ENCODE data around the gene KLHL3. TPM values are rescaled to one million over a fixed set of nuclear protein-coding genes. Genes with fewer than 3 reads are reported as not detected.

Gene KLHL3
- total RNA-seq, 4 donors from 2014 or later: 22.5 to 35.7 (median 27.5) TPM

DNA sequence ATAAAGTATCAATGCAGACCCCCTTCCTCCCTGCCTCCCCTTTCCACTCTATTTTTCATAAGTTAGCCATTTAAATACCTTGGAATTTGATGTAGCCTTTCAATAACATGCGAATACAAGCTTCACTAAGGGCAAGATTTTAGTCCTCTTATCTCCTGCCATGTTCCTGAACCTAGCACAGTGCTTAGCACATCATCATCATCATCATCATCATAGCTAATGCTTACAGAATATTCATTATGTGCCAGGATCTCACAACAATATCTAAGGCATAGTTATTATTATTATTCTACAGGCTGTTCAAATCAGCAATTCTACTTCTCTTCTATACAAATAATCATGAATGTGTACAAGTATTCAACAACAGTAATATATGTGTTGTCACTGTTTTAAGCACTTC, 20.4 kb downstream of the KLHL3 start:
- 96 to 100% methylated on average over 1 of the region's 1 CpG for WGBS, 2 donors

DNA sequence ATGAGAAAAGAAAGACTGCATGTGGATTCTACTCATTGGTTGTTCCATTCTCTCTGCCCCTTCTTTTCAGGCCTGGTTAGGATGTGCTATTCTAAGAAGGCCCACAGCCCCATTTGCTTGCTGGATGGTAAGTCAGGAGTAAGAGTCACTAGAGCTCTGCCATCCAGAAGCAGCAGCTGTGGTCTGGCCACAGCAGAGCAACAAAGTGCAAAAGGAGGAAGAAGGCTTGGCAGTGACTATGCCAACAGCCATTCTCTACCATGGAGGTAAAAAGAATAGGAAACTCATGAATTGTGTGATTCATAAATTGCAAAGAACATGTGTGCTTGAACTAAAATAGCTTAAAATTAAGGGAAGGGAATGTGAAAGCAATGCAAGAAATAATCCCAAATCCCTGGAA, 20.9 kb downstream of the KLHL3 start:
- no peak for DNase-seq (ENCODE audit: low spot score in 2 of 2)
- no peaks in the 10 kb centered on the region for H3K4me1 ChIP-seq
- peaks cover 0 to 17% (median 1%) of the 10 kb centered on the region in 4 donors for H3K9me3 ChIP-seq
- H3K27ac ChIP-seq: no peak overlapping the region
- no peaks in the 10 kb centered on the region for H3K27me3 ChIP-seq
- H3K4me3 ChIP-seq: no peak overlapping the region
- peaks cover 0 to 21% (median 0%) of the 10 kb centered on the region in 3 donors for H3K36me3 ChIP-seq
- no peak for TF ChIP-seq POLR2A (IDR thresholded peaks at IDR 0.05)
- TF ChIP-seq, protein P1, sequence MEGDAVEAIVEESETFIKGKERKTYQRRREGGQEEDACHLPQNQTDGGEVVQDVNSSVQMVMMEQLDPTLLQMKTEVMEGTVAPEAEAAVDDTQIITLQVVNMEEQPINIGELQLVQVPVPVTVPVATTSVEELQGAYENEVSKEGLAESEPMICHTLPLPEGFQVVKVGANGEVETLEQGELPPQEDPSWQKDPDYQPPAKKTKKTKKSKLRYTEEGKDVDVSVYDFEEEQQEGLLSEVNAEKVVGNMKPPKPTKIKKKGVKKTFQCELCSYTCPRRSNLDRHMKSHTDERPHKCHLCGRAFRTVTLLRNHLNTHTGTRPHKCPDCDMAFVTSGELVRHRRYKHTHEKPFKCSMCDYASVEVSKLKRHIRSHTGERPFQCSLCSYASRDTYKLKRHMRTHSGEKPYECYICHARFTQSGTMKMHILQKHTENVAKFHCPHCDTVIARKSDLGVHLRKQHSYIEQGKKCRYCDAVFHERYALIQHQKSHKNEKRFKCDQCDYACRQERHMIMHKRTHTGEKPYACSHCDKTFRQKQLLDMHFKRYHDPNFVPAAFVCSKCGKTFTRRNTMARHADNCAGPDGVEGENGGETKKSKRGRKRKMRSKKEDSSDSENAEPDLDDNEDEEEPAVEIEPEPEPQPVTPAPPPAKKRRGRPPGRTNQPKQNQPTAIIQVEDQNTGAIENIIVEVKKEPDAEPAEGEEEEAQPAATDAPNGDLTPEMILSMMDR (IDR thresholded peaks at IDR 0.05): no peak
- no peak for TF ChIP-seq EP300 (IDR thresholded peaks at IDR 0.05)

More for the DNA sequence above, 20.4 kb downstream of the KLHL3 start:
- no peaks in the 10 kb centered on the region for H3K4me1 ChIP-seq
- peaks cover 0 to 17% (median 1%) of the 10 kb centered on the region in 4 donors for H3K9me3 ChIP-seq
- peaks cover 0 to 26% (median 0%) of the 10 kb centered on the region in 3 donors for H3K36me3 ChIP-seq
- H3K27me3 ChIP-seq: no peaks in the 10 kb centered on the region
- no peak for DNase-seq (ENCODE audit: low spot score in 2 of 2)
- no peak for TF ChIP-seq POLR2A (IDR thresholded peaks at IDR 0.05)
- TF ChIP-seq, protein P1 (IDR thresholded peaks at IDR 0.05): no peak
- no peak for TF ChIP-seq EP300 (IDR thresholded peaks at IDR 0.05)
- H3K4me3 ChIP-seq: no peak overlapping the region
- H3K27ac ChIP-seq: no peak overlapping the region

DNA sequence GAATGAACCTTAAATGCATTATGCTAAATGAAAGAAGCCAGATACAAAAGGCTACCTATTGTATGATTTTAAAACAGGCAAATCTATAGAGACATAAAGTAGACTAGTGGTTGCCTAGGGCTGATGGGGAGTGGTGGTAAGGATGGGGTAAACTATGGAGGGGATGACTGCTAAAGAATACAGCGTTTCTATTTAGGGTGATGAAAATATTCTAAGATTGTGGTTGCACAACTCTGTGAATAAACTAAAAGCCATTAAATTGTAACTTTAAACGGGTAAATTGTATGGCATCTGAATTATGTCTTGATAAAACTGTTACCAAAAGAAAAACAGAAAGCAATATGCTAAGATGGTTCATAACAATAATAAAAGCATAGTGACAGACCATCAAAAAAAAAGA, 21.4 kb downstream of the KLHL3 start:
- no peaks in the 10 kb centered on the region for H3K27me3 ChIP-seq
- WGBS, 2 donors: 81 to 82% methylated on average over 2 of the region's 2 CpGs
- no peak for DNase-seq (ENCODE audit: low spot score in 2 of 2)
- no peaks in the 10 kb centered on the region for H3K4me1 ChIP-seq
- TF ChIP-seq EP300 (IDR thresholded peaks at IDR 0.05): no peak
- no peak for TF ChIP-seq POLR2A (IDR thresholded peaks at IDR 0.05)
- TF ChIP-seq, protein P1 (IDR thresholded peaks at IDR 0.05): no peak
- no peak overlapping the region for H3K27ac ChIP-seq
- H3K36me3 ChIP-seq: peaks cover 0 to 20% (median 0%) of the 10 kb centered on the region in 3 donors
- H3K4me3 ChIP-seq: no peak overlapping the region
- H3K9me3 ChIP-seq: peaks cover 0 to 17% (median 1%) of the 10 kb centered on the region in 4 donors

DNA sequence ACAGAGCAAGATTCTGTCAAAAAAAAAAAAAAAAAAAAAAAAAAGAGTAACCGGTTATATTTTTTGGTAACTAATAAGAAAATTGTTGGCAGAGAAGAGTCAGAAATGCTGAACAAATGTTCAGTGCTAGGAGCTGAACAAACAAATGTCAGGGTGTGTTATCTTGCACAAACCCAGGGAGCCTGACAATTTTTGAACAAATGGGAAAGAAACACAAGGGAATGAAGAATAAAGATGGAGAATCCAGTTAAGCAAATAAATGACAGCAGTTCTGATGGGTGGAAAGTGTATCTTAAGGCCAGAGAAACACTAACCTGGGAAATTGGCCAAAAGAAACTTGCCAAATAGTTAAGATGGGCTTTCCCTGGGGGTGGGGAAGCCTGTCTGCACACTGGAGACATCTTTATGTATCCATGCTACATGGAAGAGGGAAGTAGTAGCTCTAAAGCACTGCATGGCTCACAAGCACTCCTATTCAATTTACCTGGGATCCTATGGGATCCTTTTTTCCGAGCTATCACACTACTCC, 23.7 kb downstream of the KLHL3 start:
- WGBS, 2 donors: 78 to 83% methylated on average over 2 of the region's 2 CpGs

DNA sequence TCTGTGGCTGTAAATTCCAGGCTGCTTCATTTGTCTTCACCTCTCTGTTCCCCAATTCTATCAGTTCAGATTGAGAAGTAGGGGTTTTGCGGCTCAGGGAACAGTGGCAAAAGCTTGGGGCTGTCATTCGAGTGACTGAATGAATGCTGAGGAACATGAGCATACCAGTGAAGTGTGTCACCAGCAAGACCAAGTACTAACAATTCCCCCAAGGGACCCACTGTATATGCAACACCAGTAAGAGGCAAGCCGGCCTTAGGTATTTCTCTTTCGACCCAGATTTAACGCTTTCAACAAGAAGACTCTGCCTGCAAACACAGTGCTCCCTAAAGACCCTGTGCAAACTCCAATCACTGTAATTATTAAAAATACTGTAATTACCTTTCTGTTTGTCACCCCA, 25.8 kb downstream of the KLHL3 start:
- H3K27me3 ChIP-seq: no peaks in the 10 kb centered on the region
- WGBS, 2 donors: 93 to 95% methylated on average over 5 of the region's 5 CpGs
- H3K9me3 ChIP-seq: peaks cover 0 to 17% (median 1%) of the 10 kb centered on the region in 4 donors
- peaks cover 0 to 50% (median 0%) of the 10 kb centered on the region in 3 donors for H3K36me3 ChIP-seq
- no peak for DNase-seq (ENCODE audit: low spot score in 2 of 2)
- H3K4me3 ChIP-seq: no peak overlapping the region
- no peak for TF ChIP-seq EP300 (IDR thresholded peaks at IDR 0.05)
- TF ChIP-seq, protein P1 (IDR thresholded peaks at IDR 0.05): no peak
- TF ChIP-seq POLR2A (IDR thresholded peaks at IDR 0.05): no peak
- no peak overlapping the region for H3K27ac ChIP-seq
- no peaks in the 10 kb centered on the region for H3K4me1 ChIP-seq

More for the DNA sequence above, 23.7 kb downstream of the KLHL3 start:
- DNase-seq (ENCODE audit: low spot score in 2 of 2): no peak
- H3K4me3 ChIP-seq: no peak overlapping the region
- H3K4me1 ChIP-seq: no peaks in the 10 kb centered on the region
- TF ChIP-seq EP300 (IDR thresholded peaks at IDR 0.05) (no peak), POLR2A (IDR thresholded peaks at IDR 0.05) (no peak)
- TF ChIP-seq, protein P1 (IDR thresholded peaks at IDR 0.05): no peak
- no peak overlapping the region for H3K27ac ChIP-seq
- no peaks in the 10 kb centered on the region for H3K27me3 ChIP-seq
- peaks cover 0 to 17% (median 1%) of the 10 kb centered on the region in 4 donors for H3K9me3 ChIP-seq
- peaks cover 0 to 42% (median 0%) of the 10 kb centered on the region in 3 donors for H3K36me3 ChIP-seq
